Measurements from ENCODE around the gene SEPTIN5.

Gene SEPTIN5

GRCh38 chr22:19731361-19732135, 17.2 kb downstream of the SEPTIN5 start:
- Mint-ChIP-seq H3K27ac (no peak overlapping the region), H3K9me3 (peaks cover 8% of the 10 kb centered on the region), H3K4me3 (no peak overlapping the region), H3K27me3 (ENCODE audit: low read depth) (peaks cover 84% of the 10 kb centered on the region), H3K4me1 (peaks cover 5% of the 10 kb centered on the region), H3K36me3 (ENCODE audit: low read depth) (peaks cover 4% of the 10 kb centered on the region)
- no peak for TF ChIP-seq CTCF (IDR thresholded peaks at IDR 0.05; ENCODE audit: unreplicated experiment in 3 of 3)

GRCh38 chr22:19732403-19733113, 18.3 kb downstream of the SEPTIN5 start:
- H3K36me3 Mint-ChIP-seq (ENCODE audit: low read depth) = peaks cover 2% of the 10 kb centered on the region
- H3K27me3 Mint-ChIP-seq (ENCODE audit: low read depth) = peaks cover 81% of the 10 kb centered on the region
- no peak for TF ChIP-seq CTCF (IDR thresholded peaks at IDR 0.05; ENCODE audit: unreplicated experiment in 3 of 3)
- H3K4me3 Mint-ChIP-seq = peak overlapping the region in 1 of 3 experiments; percentile 40
- peaks cover 3% of the 10 kb centered on the region for H3K9me3 Mint-ChIP-seq
- H3K4me1 Mint-ChIP-seq = peaks cover 10% of the 10 kb centered on the region
- H3K27ac Mint-ChIP-seq = no peak overlapping the region

GRCh38 chr22:19733755-19734154, 19.5 kb downstream of the SEPTIN5 start:
- H3K9me3 Mint-ChIP-seq = no peaks in the 10 kb centered on the region
- peaks cover 10% of the 10 kb centered on the region for H3K4me1 Mint-ChIP-seq
- H3K4me3 Mint-ChIP-seq = no peak overlapping the region

GRCh38 chr22:19734163-19734562, 19.9 kb downstream of the SEPTIN5 start:
- Mint-ChIP-seq H3K9me3 (no peaks in the 10 kb centered on the region), H3K4me3 (no peak overlapping the region), H3K27me3 (ENCODE audit: low read depth) (peaks cover 66% of the 10 kb centered on the region), H3K4me1 (peaks cover 13% of the 10 kb centered on the region), H3K36me3 (ENCODE audit: low read depth) (no peaks in the 10 kb centered on the region), H3K27ac (no peak overlapping the region)
- no peak for TF ChIP-seq CTCF (IDR thresholded peaks at IDR 0.05; ENCODE audit: unreplicated experiment in 3 of 3)

More at GRCh38 chr22:19733755-19734154, 19.5 kb downstream of the SEPTIN5 start:
- Mint-ChIP-seq H3K36me3 (ENCODE audit: low read depth) (no peaks in the 10 kb centered on the region), H3K27ac (no peak overlapping the region), H3K27me3 (ENCODE audit: low read depth) (peaks cover 70% of the 10 kb centered on the region)
- no peak for TF ChIP-seq CTCF (IDR thresholded peaks at IDR 0.05; ENCODE audit: unreplicated experiment in 3 of 3)

GRCh38 chr22:19734837-19735382, 20.6 kb downstream of the SEPTIN5 start:
- H3K9me3 Mint-ChIP-seq = no peaks in the 10 kb centered on the region
- peaks cover 15% of the 10 kb centered on the region for H3K4me1 Mint-ChIP-seq

More at GRCh38 chr22:19734837-19735382, 20.6 kb downstream of the SEPTIN5 start:
- TF ChIP-seq CTCF (IDR thresholded peaks at IDR 0.05; ENCODE audit: unreplicated experiment in 3 of 3) = no peak
- Mint-ChIP-seq H3K36me3 (ENCODE audit: low read depth) (no peaks in the 10 kb centered on the region), H3K27ac (no peak overlapping the region), H3K4me3 (no peak overlapping the region), H3K27me3 (ENCODE audit: low read depth) (peaks cover 60% of the 10 kb centered on the region)
